Nephron progenitor cell (in vitro differentiated cells): ENCODE data around the gene ROR1.

ENCODE experiments used
- DNase-seq: peaks from one replicate; pipeline ENCODE4 v3.0.0; 2021
- H3K27ac Mint-ChIP-seq: 2 replicates; pipeline ENCODE4 v1.8.0; 2021; ENCODE audit warnings: mild to moderate bottlenecking, moderate library complexity, mixed read lengths
- H3K27me3 Mint-ChIP-seq: 2 replicates; pipeline ENCODE4 v1.8.0; 2021; ENCODE audit warnings: mild to moderate bottlenecking, low read depth, mixed read lengths; ENCODE audit not compliant: poor library complexity
- H3K36me3 Mint-ChIP-seq: 2 replicates; pipeline ENCODE4 v1.8.0; 2021; ENCODE audit warnings: low read depth, mixed read lengths
- H3K4me1 Mint-ChIP-seq: 2 replicates; pipeline ENCODE4 v1.8.0; 2021; ENCODE audit warnings: mixed read lengths
- H3K4me3 Mint-ChIP-seq: 2 replicates; pipeline ENCODE4 v1.8.0; 2021; ENCODE audit warnings: mild to moderate bottlenecking, moderate library complexity, mixed read lengths
- H3K9me3 Mint-ChIP-seq: 2 replicates; pipeline ENCODE4 v1.8.0; 2021; ENCODE audit warnings: mild to moderate bottlenecking, moderate library complexity, mixed read lengths
- CTCF ChIP-seq: fragments of 200-600 bp; sonication (generic); IDR thresholded peaks from 2 replicates; pipeline ENCODE4 v1.5.0; 2021; ENCODE audit warnings: antibody characterized with exemption

ROR1 gene

DNA sequence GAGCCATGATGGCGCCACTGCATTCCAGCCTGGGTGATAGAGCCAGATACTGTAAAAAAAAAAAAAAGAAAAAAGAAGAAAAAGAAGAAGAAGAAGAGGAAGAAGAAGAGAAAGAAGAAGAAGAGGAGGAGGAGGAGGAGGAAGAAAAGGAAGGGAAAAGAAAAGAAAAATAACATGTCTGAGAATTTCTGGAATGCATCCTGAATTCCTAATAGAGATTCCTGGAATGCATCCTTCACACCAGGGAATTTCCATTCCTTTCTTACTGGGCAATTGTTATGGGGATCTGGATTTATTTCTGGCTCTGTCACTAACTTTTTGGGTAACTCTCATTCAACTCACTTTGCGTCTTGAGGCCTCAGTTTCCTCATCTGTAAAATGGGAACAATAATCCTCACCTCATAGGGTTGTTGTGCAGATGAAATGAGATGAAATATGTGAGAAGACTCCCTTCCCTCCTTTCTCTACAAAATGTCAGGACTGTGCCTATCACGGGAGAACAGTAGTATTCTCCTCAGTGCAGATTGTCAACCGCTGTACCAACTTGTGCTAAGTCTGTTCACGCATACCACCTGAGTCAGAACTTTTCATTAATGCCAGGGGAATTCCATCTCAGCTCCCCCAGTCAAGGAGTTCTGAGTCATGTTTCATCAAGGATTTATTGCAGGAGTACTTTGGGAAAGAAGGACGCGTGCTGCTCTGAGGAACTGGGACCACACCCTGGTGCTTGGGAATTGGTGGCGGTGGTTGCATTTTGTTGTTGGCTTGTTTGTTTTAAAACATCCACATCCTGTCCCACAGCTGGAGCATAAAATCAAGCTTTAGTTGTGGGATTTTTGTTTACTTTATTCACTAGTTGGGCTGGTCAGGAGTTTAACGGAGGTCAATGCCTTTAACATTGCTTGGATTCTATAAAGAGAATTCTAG is 42.4 kb upstream of the ROR1 start:
- TF ChIP-seq CTCF, result no peak
- DNase-seq, result no peak
- H3K27me3 Mint-ChIP-seq, result no peaks in the 10 kb centered on the region
- H3K9me3 Mint-ChIP-seq, result peaks cover 33% of the 10 kb centered on the region
- no peak overlapping the region for H3K27ac Mint-ChIP-seq
- peaks cover 45% of the 10 kb centered on the region for H3K4me1 Mint-ChIP-seq
- no peak overlapping the region for H3K4me3 Mint-ChIP-seq
- H3K36me3 Mint-ChIP-seq, result peaks cover 13% of the 10 kb centered on the region

GRCh38 chr1:63732666-63733065 is 41.2 kb upstream of the ROR1 start:
- TF ChIP-seq CTCF, result no peak
- Mint-ChIP-seq H3K27ac (no peak overlapping the region), H3K4me3 (no peak overlapping the region), H3K9me3 (peaks cover 36% of the 10 kb centered on the region), H3K27me3 (no peaks in the 10 kb centered on the region), H3K4me1 (peaks cover 45% of the 10 kb centered on the region), H3K36me3 (peaks cover 22% of the 10 kb centered on the region)
- no peak for DNase-seq

- no peak overlapping the region for H3K27ac Mint-ChIP-seq
- no peak for TF ChIP-seq CTCF
These were observed 35.0 kb upstream of the ROR1 start for GRCh38 chr1:63738772-63739171.

GRCh38 chr1:63739452-63739851 is 34.4 kb upstream of the ROR1 start:
- Mint-ChIP-seq H3K9me3 (peaks cover 37% of the 10 kb centered on the region), H3K27me3 (peaks cover 2% of the 10 kb centered on the region), H3K4me3 (no peak overlapping the region), H3K4me1 (peaks cover 4% of the 10 kb centered on the region), H3K36me3 (peaks cover 20% of the 10 kb centered on the region), H3K27ac (no peak overlapping the region)
- TF ChIP-seq CTCF, result no peak
- no peak for DNase-seq

More at GRCh38 chr1:63738772-63739171, 35.0 kb upstream of the ROR1 start:
- Mint-ChIP-seq H3K4me3 (no peak overlapping the region), H3K27me3 (peaks cover 2% of the 10 kb centered on the region), H3K36me3 (peaks cover 20% of the 10 kb centered on the region), H3K9me3 (peaks cover 37% of the 10 kb centered on the region), H3K4me1 (peaks cover 4% of the 10 kb centered on the region)
- DNase-seq, result no peak

DNA sequence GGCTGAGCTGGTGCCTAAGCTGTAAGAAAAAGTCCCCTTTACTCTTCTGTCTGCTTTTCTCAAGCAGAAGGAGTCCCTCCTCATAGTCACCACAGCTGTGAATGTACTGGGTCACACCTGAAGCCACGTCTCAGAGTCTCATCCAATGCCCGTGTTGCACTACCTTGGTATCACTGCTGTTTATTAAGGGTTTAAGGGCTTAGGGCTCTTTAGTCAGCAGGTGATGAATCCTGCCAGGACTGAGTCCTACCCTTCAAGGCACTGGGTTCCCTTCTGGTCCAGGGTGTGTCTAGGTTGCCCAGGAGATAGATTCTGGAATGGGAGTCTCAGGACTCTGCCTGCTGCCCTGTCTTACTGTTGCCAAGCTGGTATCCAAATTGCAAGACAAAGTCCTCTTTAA is 33.4 kb upstream of the ROR1 start:
- H3K36me3 Mint-ChIP-seq, result peaks cover 16% of the 10 kb centered on the region
- H3K4me1 Mint-ChIP-seq, result peaks cover 7% of the 10 kb centered on the region
- DNase-seq, result no peak
- no peak overlapping the region for H3K27ac Mint-ChIP-seq
- H3K4me3 Mint-ChIP-seq, result no peak overlapping the region
- peaks cover 2% of the 10 kb centered on the region for H3K27me3 Mint-ChIP-seq
- TF ChIP-seq CTCF, result no peak
- peaks cover 27% of the 10 kb centered on the region for H3K9me3 Mint-ChIP-seq

DNA sequence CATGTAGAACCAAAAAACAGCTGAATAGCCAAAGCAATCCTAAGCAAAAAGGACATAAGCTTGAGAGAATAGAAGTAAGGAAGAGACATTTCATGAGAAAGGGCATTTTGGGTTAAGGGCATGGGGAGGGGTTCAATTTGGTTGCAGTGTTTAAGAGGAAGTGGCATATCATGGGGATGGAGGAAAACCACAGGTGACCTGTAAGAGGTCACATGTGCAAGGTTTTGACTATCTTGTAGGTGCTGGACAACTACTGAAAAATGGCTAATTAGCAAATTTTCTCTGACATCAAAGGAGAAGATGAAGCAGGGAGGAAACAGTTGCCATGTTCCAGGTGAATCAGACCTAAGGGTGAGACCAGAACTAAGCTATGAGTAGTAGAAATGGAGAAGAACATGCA is 31.3 kb upstream of the ROR1 start:
- H3K9me3 Mint-ChIP-seq, result peaks cover 7% of the 10 kb centered on the region
- peaks cover 28% of the 10 kb centered on the region for H3K4me1 Mint-ChIP-seq
- DNase-seq, result no peak
- no peak overlapping the region for H3K4me3 Mint-ChIP-seq
- no peaks in the 10 kb centered on the region for H3K36me3 Mint-ChIP-seq
- no peak overlapping the region for H3K27ac Mint-ChIP-seq
- H3K27me3 Mint-ChIP-seq, result peaks cover 5% of the 10 kb centered on the region
- no peak for TF ChIP-seq CTCF
